ENCODE data around the gene CAV3.

DNA sequence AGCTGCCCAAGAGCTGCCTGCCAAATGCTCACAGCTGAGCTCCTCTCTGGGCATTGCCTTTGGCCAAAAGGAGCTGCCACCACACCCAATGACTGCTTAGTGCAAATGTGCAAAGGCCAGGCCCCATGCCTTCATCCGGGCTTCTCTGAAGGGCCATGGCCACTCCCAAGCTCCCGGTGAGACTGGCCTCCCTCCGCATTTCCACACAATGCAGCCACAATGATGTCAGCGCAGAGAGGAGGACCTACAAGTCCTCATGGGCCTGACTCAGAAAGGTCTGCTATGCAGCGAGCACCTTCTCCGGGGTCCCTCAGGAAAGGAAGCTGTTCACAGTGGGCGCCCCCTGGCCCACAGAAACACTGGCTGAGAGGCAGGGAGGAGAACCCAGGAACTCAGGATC lies 23.1 kb downstream of the CAV3 start:
- TF ChIP-seq, protein P1, sequence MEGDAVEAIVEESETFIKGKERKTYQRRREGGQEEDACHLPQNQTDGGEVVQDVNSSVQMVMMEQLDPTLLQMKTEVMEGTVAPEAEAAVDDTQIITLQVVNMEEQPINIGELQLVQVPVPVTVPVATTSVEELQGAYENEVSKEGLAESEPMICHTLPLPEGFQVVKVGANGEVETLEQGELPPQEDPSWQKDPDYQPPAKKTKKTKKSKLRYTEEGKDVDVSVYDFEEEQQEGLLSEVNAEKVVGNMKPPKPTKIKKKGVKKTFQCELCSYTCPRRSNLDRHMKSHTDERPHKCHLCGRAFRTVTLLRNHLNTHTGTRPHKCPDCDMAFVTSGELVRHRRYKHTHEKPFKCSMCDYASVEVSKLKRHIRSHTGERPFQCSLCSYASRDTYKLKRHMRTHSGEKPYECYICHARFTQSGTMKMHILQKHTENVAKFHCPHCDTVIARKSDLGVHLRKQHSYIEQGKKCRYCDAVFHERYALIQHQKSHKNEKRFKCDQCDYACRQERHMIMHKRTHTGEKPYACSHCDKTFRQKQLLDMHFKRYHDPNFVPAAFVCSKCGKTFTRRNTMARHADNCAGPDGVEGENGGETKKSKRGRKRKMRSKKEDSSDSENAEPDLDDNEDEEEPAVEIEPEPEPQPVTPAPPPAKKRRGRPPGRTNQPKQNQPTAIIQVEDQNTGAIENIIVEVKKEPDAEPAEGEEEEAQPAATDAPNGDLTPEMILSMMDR (conservative IDR thresholded peaks at IDR 0.05) = no peak
- TF ChIP-seq EZH2 (IDR thresholded peaks at IDR 0.05; ENCODE audit: low read depth) = no peak
